ENCODE data around the gene RPS27. TPM values are rescaled to one million over a fixed set of nuclear protein-coding genes. Genes with fewer than 3 reads are reported as not detected.
"Not testable (repeated sequence)": the region's sequence is repeated elsewhere in the genome, so short reads cannot be mapped to it uniquely, and the experiment has no call there.

RPS27 gene
- polyA plus RNA-seq, 2 of the 4 experiments (the other 2 are of a cell fraction): 4,831 to 5,586 TPM

DNA sequence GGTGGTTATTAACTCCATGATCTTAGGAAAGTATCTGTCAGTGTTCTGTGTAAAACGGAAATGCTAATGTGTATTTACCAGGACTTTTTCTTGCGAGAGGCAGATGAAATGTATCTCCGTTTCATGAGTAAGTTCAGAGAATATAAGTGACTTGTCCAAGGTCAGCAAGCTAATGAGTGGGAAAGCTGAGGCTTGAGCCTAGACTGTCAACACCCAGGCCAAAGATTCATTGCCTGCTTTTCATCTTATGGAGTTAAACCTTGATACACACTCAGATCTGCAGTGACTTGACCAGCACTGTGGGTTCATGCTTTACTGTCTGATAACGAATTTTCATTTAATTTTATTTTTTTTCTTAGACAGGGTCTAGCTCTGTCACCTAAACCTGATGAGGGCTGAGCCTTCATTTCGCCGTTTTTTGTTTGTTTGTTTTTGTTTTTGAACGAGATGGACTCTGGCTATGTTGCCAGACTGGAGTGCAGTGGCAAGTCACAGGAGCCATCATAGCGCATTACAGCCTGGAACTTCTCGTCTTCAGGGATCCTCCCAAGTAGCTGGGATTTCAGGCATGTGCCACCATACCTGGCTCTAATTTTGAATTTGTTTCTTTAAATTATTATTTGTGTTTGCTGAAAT lies 12.2 kb upstream of the RPS27 start:
- Histone ChIP-seq H3K9me3 (no peaks in the 10 kb centered on the region), H3K4me3 (peak overlapping the region; percentile 92), H3K27ac (peak overlapping the region; percentile 88 to 95; a peak in 5 of 6 replicates), H3K4me2 (peak overlapping the region; percentile 92), H3K4me1 (peaks cover 18% of the 10 kb centered on the region)
- no peak for TF ChIP-seq POLR2A (IDR thresholded peaks at IDR 0.05; ENCODE audit: low read length)
- no peak for TF ChIP-seq SREBF2 (IDR thresholded peaks at IDR 0.05)
- TF ChIP-seq HOXB5 (CRISPR knock-in tag; IDR thresholded peaks at IDR 0.05): no peak
- TF ChIP-seq, protein P1, sequence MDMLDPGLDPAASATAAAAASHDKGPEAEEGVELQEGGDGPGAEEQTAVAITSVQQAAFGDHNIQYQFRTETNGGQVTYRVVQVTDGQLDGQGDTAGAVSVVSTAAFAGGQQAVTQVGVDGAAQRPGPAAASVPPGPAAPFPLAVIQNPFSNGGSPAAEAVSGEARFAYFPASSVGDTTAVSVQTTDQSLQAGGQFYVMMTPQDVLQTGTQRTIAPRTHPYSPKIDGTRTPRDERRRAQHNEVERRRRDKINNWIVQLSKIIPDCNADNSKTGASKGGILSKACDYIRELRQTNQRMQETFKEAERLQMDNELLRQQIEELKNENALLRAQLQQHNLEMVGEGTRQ (IDR thresholded peaks at IDR 0.05): no peak
- no peak for TF ChIP-seq RNF2 (IDR thresholded peaks at IDR 0.05; ENCODE audit: borderline replicate concordance, low read depth)
- TF ChIP-seq CEBPB (IDR thresholded peaks at IDR 0.05): no peak
- TF ChIP-seq EHMT2 (IDR thresholded peaks at IDR 0.05; ENCODE audit: low read depth): no peak
- TF ChIP-seq, protein P2, sequence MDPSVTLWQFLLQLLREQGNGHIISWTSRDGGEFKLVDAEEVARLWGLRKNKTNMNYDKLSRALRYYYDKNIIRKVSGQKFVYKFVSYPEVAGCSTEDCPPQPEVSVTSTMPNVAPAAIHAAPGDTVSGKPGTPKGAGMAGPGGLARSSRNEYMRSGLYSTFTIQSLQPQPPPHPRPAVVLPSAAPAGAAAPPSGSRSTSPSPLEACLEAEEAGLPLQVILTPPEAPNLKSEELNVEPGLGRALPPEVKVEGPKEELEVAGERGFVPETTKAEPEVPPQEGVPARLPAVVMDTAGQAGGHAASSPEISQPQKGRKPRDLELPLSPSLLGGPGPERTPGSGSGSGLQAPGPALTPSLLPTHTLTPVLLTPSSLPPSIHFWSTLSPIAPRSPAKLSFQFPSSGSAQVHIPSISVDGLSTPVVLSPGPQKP (IDR thresholded peaks at IDR 0.05; ENCODE audit: low read depth, low read length): no peak
- ATAC-seq (no peak), FAIRE-seq (no peak), DNase-seq (ENCODE audit: low read depth in 1 of 2, low spot score in 1 of 2) (no peak)
- ChIA-PET POLR2A (interaction anchor here (0.9 to 4.4 kb wide), 6 partner anchors 11 to 194 kb away, joined by 3 to 78 read pairs (median 10); partner anchors contain the start of genes CREB3L4, DENND4B, RPS27 and SLC39A1), CTCF (interaction anchor here (0.5 to 7.5 kb wide), 10 partner anchors 8 to 947 kb away, joined by 3 to 90 read pairs (median 6); partner anchors contain the start of genes CREB3L4, DENND4B and RAB13)
- 72% methylated on average over 9 of the region's 9 CpGs for WGBS (ENCODE audit: missing lambda C conversion rate)

DNA sequence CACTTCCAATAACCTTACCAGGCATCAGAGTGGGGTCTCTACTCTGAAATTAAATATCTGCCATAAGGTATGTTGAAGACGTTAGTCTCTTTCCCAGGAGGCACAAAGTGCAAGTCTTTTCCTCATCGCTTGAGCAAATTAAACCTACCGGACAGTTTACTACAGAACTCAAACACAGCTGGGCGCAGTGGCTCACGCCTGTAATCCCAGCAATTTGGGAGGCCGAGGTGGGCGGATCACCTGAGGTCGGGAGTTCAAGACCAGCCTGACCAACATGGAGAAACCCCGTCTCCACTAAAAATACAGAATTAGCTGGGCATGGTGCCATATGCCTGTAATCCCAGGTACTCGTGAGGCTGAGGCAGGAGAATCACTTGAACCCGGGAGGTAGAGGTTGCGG lies 11.5 kb upstream of the RPS27 start:
- not testable (repeated sequence) for FAIRE-seq; H3K9me3 ChIP-seq; H3K4me3 ChIP-seq; DNase-seq (ENCODE audit: low read depth in 1 of 2, low spot score in 1 of 2); H3K4me2 ChIP-seq; H3K27ac ChIP-seq; ATAC-seq
- POLR2A ChIA-PET: interaction anchor here (3.5 to 4.4 kb wide), 2 partner anchors 12 kb away, joined by 52 to 78 read pairs; partner anchors contain the start of genes CREB3L4 and RPS27
- WGBS (ENCODE audit: missing lambda C conversion rate): 93% methylated on average over 11 of the region's 12 CpGs
- CTCF ChIA-PET: interaction anchor here (1.0 to 7.5 kb wide), 7 partner anchors 7 to 182 kb away, joined by 3 to 90 read pairs (median 9); partner anchors contain the start of genes CREB3L4, DENND4B and RAB13
- H3K4me1 ChIP-seq: peaks cover 18% of the 10 kb centered on the region

DNA sequence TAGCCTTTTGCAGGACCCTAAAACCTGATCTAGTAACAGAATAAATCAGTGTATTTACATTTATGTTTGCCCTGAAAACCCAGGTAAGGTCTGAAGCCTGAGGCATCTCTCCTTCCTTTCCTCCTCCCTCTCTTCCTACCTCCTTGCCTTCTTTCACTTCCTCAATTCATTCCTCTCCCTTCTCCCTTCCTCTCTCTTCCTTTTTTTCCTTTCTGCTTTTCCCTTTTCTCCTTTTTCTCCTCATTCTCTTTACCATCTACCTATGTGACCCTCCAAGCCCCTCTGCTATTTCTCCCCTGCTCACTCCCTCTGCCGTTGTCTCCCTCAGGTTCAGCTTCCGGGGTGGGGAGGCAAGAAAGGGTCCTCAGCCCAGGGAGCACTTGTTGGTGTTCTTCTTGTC lies 8.8 kb upstream of the RPS27 start:
- ATAC-seq; H3K27ac ChIP-seq; H3K4me2 ChIP-seq; DNase-seq (ENCODE audit: low read depth in 1 of 2, low spot score in 1 of 2); H3K4me3 ChIP-seq; FAIRE-seq; H3K9me3 ChIP-seq: not testable (repeated sequence)
- POLR2A ChIA-PET: interaction anchor here (1.0 kb wide), 1 partner anchor 8 kb away, joined by 4 read pairs; no protein-coding TSS in a partner anchor
- CTCF ChIA-PET: interaction anchor here (1.8 kb wide), 1 partner anchor 304 kb away, joined by 4 read pairs; no protein-coding TSS in a partner anchor
- peaks cover 17% of the 10 kb centered on the region for H3K4me1 ChIP-seq
- WGBS (ENCODE audit: missing lambda C conversion rate): 100% methylated on average over 2 of the region's 2 CpGs

DNA sequence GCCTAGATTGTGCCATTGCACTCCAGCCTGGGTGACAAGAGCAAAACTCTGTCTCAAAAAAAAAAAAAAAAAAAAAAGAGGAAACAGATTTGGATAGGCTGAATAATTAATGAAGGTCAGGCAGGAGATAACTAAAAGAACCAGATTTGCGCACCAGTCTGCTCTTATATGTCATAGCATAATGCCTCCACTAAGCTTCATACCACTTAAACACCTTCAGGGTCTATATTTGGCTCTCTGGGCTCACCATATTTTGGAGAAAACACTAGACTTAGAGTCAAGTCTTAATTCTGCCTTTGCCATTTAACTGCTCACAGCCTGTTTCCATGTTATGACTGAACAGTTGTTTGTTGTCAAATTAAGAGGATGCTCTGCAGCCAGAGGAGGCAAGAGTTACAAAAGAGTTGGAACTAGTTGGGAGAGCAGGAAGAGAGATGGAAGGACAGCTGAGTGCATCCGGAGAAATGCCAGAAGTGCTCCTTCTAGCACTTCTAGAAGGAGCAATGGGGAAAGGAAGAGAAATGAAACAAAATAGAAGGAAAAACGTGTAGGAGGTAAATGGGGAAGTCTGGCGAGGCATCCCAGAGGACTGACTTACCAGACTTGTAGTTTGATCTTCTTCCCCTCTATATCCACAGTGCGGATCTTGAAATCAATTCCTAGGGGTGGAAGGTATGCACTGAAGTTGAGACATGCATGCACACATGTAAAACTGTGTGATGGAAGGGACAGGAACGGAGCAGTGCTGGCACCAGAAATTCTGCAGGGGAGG lies 6.3 kb upstream of the RPS27 start:
- H3K27ac ChIP-seq: no peak overlapping the region
- no peak overlapping the region for H3K4me3 ChIP-seq
- FAIRE-seq: no peak
- peak overlapping the region; percentile 85 for H3K4me2 ChIP-seq
- no peak for DNase-seq (ENCODE audit: low read depth in 1 of 2, low spot score in 1 of 2)
- 87% methylated on average over 6 of the region's 6 CpGs for WGBS (ENCODE audit: missing lambda C conversion rate)
- ChIA-PET POLR2A (no interaction called here), CTCF (interaction anchor here (0.6 to 5.4 kb wide), 7 partner anchors 9 to 631 kb away, joined by 3 to 90 read pairs (median 9); partner anchors contain the start of genes CREB3L4, JTB and SLC39A1)
- H3K4me1 ChIP-seq: peaks cover 10% of the 10 kb centered on the region
- no peak for ATAC-seq
- no peaks in the 10 kb centered on the region for H3K9me3 ChIP-seq
- TF ChIP-seq MAZ (IDR thresholded peaks at IDR 0.05; ENCODE audit: borderline replicate concordance, low read depth, low read length): no peak
- TF ChIP-seq CEBPB (IDR thresholded peaks at IDR 0.05): no peak
- no peak for TF ChIP-seq MAFK (IDR thresholded peaks at IDR 0.05; ENCODE audit: partially characterized antibody)
- no peak for TF ChIP-seq EHF (CRISPR knock-in tag; IDR thresholded peaks at IDR 0.05)
- TF ChIP-seq EHMT2 (IDR thresholded peaks at IDR 0.05; ENCODE audit: low read depth): no peak
- TF ChIP-seq ZFP36 (IDR thresholded peaks at IDR 0.05; ENCODE audit: borderline replicate concordance, partially characterized antibody): no peak
- TF ChIP-seq, protein P3, sequence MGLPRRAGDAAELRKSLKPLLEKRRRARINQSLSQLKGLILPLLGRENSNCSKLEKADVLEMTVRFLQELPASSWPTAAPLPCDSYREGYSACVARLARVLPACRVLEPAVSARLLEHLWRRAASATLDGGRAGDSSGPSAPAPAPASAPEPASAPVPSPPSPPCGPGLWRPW (IDR thresholded peaks at IDR 0.05): no peak
- TF ChIP-seq POLR2A (IDR thresholded peaks at IDR 0.05; ENCODE audit: low read length): no peak
- no peak for TF ChIP-seq ZC3H11A (IDR thresholded peaks at IDR 0.05)
- TF ChIP-seq CBX8 (IDR thresholded peaks at IDR 0.05): no peak
- no peak for TF ChIP-seq NFE2L2 (conservative IDR thresholded peaks at IDR 0.05; ENCODE audit: low read length)
- TF ChIP-seq, protein P4, sequence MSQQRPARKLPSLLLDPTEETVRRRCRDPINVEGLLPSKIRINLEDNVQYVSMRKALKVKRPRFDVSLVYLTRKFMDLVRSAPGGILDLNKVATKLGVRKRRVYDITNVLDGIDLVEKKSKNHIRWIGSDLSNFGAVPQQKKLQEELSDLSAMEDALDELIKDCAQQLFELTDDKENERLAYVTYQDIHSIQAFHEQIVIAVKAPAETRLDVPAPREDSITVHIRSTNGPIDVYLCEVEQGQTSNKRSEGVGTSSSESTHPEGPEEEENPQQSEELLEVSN (IDR thresholded peaks at IDR 0.05; ENCODE audit: borderline replicate concordance, low read depth): no peak
- TF ChIP-seq POLR2AphosphoS2 (conservative IDR thresholded peaks at IDR 0.05; ENCODE audit: low read length): no peak
- no peak for TF ChIP-seq FOSL2 (IDR thresholded peaks at IDR 0.05)
- no peak for TF ChIP-seq FOSL2 (CRISPR knock-in tag; IDR thresholded peaks at IDR 0.05)
- TF ChIP-seq JUN (IDR thresholded peaks at IDR 0.05): no peak
- TF ChIP-seq TP53 (CRISPR knock-in tag; IDR thresholded peaks at IDR 0.05): no peak
- TF ChIP-seq, protein P5, sequence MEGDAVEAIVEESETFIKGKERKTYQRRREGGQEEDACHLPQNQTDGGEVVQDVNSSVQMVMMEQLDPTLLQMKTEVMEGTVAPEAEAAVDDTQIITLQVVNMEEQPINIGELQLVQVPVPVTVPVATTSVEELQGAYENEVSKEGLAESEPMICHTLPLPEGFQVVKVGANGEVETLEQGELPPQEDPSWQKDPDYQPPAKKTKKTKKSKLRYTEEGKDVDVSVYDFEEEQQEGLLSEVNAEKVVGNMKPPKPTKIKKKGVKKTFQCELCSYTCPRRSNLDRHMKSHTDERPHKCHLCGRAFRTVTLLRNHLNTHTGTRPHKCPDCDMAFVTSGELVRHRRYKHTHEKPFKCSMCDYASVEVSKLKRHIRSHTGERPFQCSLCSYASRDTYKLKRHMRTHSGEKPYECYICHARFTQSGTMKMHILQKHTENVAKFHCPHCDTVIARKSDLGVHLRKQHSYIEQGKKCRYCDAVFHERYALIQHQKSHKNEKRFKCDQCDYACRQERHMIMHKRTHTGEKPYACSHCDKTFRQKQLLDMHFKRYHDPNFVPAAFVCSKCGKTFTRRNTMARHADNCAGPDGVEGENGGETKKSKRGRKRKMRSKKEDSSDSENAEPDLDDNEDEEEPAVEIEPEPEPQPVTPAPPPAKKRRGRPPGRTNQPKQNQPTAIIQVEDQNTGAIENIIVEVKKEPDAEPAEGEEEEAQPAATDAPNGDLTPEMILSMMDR (IDR thresholded peaks at IDR 0.05): no peak
- no peak for TF ChIP-seq MYC (IDR thresholded peaks at IDR 0.05; ENCODE audit: borderline replicate concordance, low read length)
